HepG2 (cell line): ENCODE data around the gene SAC3D1. TPM values are rescaled to one million over a fixed set of nuclear protein-coding genes. Genes with fewer than 3 reads are reported as not detected.

Experiments
- ARID2 ChIP-seq: sonication (generic); formaldehyde crosslinking; IDR thresholded peaks from 2 replicates; pipeline ENCODE4 v1.8.1; 2022; ENCODE audit warnings: mild to moderate bottlenecking, missing genetic modification reagents, borderline replicate concordance
- ERF ChIP-seq: IDR thresholded peaks from 2 replicates; pipeline ENCODE4 v1.6.1; 2018; ENCODE audit warnings: missing biosample characterization, missing genetic modification reagents
- KAT7 ChIP-seq: IDR thresholded peaks from 2 replicates; pipeline ENCODE4 v1.6.1; 2018; ENCODE audit warnings: borderline replicate concordance, missing compliant biosample characterization
- MBNL3 ChIP-seq: fragments of 250-450 bp; sonication (Bioruptor Pico); conservative IDR thresholded peaks from 2 replicates; pipeline ENCODE4 v1.8.0; 2022; ENCODE audit warnings: mild to moderate bottlenecking, inconsistent platforms
- PHF20 ChIP-seq: sonication (generic); formaldehyde crosslinking; IDR thresholded peaks from 2 replicates; pipeline ENCODE4 v1.5.0; 2020; ENCODE audit warnings: mild to moderate bottlenecking, missing genetic modification reagents
- TARDBP ChIP-seq: sonication (generic); formaldehyde crosslinking; IDR thresholded peaks from 2 replicates; pipeline ENCODE4 v1.8.0; 2022; ENCODE audit warnings: mild to moderate bottlenecking, missing genetic modification reagents
- TSC22D2 ChIP-seq: sonication (generic); formaldehyde crosslinking; IDR thresholded peaks from 2 replicates; pipeline ENCODE4 v1.5.1; 2020; ENCODE audit warnings: missing genetic modification reagents, mild to moderate bottlenecking, borderline replicate concordance
- ZFP62 ChIP-seq: sonication (generic); formaldehyde crosslinking; IDR thresholded peaks from 2 replicates; pipeline ENCODE4 v1.4.0; 2020; ENCODE audit warnings: missing genetic modification reagents
- ZKSCAN1 ChIP-seq: fragments of 150-350 bp; IDR thresholded peaks from 2 replicates; pipeline ENCODE4 v1.6.1; 2014; ENCODE audit warnings: low read length
- ZNF343 ChIP-seq: sonication (generic); formaldehyde crosslinking; IDR thresholded peaks from 2 replicates; pipeline ENCODE4 v1.4.0; 2020; ENCODE audit warnings: mild to moderate bottlenecking, missing genetic modification reagents
- ZNF354B ChIP-seq: sonication (generic); formaldehyde crosslinking; IDR thresholded peaks from 2 replicates; pipeline ENCODE4 v1.8.0; 2022; ENCODE audit warnings: mild to moderate bottlenecking, missing genetic modification reagents
- ZNF720 ChIP-seq: sonication (generic); formaldehyde crosslinking; IDR thresholded peaks from 2 replicates; pipeline ENCODE4 v1.4.0; 2020; ENCODE audit warnings: missing genetic modification reagents
- ZSCAN21 ChIP-seq: sonication (generic); formaldehyde crosslinking; IDR thresholded peaks from 2 replicates; pipeline ENCODE4 v1.8.0; 2022; ENCODE audit warnings: mild to moderate bottlenecking, missing genetic modification reagents, moderate library complexity, borderline replicate concordance
- ZSCAN9 ChIP-seq: IDR thresholded peaks from 2 replicates; pipeline ENCODE4 v1.6.1; 2016; ENCODE audit warnings: borderline replicate concordance
- polyA plus RNA-seq, 8 experiments: library from polyadenylated mRNA; depleted of rRNA in 3 of 8; stranded (reverse) in 7 of 8; unstranded in 1 of 8; fragments of >200 nt; fragmentation: Illumina TruSeq in 4 of 8; extraction: Trizol in 4 of 8; gene quantifications; 2 replicates each; pipeline versions ENCODE4 v1.2.1 to v1.2.3, GENCODE V29; 2011 to 2016; ENCODE audit warnings: low read depth in 4 of 8, missing spikeins in 1 of 8, mixed read lengths in 1 of 8; ENCODE audit not compliant: insufficient read depth in 1 of 8
- total RNA-seq, 5 experiments: library from RNA; depleted of rRNA; stranded (reverse); fragments of >200 nt; fragmentation: Illumina TruSeq; extraction: Trizol; gene quantifications; 2 replicates each; pipeline ENCODE4 v1.2.3, GENCODE V29; 2016; ENCODE audit warnings: low read depth in 1 of 5
- TF ChIP-seq, protein P1 (sequence below): sonication (generic); formaldehyde crosslinking; IDR thresholded peaks from 2 replicates; pipeline ENCODE4 v1.5.0; 2020; ENCODE audit warnings: missing genetic modification reagents
- TF ChIP-seq, protein P2 (sequence below): IDR thresholded peaks from 2 replicates; pipeline ENCODE4 v1.6.1; 2016; ENCODE audit warnings: missing compliant biosample characterization, missing genetic modification reagents, borderline replicate concordance
- TF ChIP-seq, protein P3 (sequence below): sonication (generic); formaldehyde crosslinking; IDR thresholded peaks from 2 replicates; pipeline ENCODE4 v1.4.0; 2020; ENCODE audit warnings: missing genetic modification reagents
- TF ChIP-seq, protein P4 (sequence below): sonication (generic); formaldehyde crosslinking; IDR thresholded peaks from 2 replicates; pipeline ENCODE4 v1.4.0; 2020; ENCODE audit warnings: missing genetic modification reagents, borderline replicate concordance
- TF ChIP-seq, protein P5 (sequence below): sonication (generic); formaldehyde crosslinking; conservative IDR thresholded peaks from 2 replicates; pipeline ENCODE4 v1.5.0; 2020; ENCODE audit warnings: missing genetic modification reagents

SAC3D1 gene
- total and polyA plus RNA-seq, 2 of the 13 experiments (the other 11 are each of a cell fraction or from before 2014, with no cell fraction given), result 7.4 to 36.3 TPM

DNA sequence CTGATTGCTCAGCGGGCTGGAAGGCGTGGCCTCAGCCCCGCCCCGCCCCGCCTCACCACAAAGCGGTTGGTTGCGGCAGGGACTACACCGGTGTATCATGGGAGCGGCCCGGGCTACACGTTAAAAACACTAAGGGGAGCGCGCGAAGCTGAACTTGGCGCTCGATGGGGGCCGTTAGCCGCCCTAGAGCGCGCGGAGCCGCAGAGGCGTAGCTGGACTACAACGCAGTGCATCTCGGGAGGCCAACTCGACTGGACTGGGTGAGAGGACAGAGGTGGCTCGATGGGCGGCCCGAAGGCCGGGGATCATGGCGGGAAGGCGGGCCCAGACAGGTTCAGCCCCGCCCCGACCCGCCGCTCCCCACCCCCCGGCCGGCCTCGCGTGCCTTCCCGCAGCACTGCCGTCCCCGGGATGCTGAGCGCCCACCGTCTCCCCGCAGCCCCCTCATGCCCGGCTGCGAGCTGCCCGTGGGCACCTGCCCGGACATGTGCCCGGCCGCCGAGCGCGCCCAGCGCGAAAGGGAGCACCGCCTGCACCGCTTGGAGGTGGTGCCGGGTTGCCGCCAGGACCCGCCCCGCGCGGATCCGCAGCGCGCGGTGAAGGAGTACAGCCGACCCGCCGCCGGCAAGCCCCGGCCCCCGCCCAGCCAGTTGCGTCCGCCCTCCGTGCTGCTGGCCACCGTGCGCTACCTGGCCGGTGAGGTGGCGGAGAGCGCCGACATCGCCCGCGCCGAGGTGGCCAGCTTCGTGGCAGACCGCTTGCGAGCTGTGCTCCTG lies at the start of gene SAC3D1 (continued):
- TF ChIP-seq, protein P1, sequence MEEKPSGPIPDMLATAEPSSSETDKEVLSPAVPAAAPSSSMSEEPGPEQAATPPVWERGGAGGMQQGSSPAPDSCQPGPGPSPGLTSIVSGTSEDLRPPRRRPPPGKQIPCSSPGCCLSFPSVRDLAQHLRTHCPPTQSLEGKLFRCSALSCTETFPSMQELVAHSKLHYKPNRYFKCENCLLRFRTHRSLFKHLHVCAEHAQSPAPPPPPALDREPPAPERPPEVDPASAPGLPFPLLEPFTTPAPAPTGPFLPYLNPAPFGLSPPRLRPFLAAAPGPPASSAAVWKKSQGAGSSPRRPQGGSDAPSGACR, result no peak; the same call in 1 of the 2 replicates
- no peak for TF ChIP-seq ZSCAN9 (CRISPR knock-in tag)
- no peak for TF ChIP-seq MBNL3 (CRISPR knock-in tag)
- TF ChIP-seq KAT7 (CRISPR knock-in tag), result peak; percentile 40; the same call in 1 of the 2 replicates
- no peak for TF ChIP-seq TSC22D2 (CRISPR knock-in tag)
- TF ChIP-seq ZSCAN21 (CRISPR knock-in tag), result peak; percentile 77; the same call in 1 of the 2 replicates
- no peak for TF ChIP-seq ZKSCAN1
- peak; percentile 92; the same call in 1 of the 2 replicates for TF ChIP-seq ZNF354B (CRISPR knock-in tag)
- TF ChIP-seq, protein P2, sequence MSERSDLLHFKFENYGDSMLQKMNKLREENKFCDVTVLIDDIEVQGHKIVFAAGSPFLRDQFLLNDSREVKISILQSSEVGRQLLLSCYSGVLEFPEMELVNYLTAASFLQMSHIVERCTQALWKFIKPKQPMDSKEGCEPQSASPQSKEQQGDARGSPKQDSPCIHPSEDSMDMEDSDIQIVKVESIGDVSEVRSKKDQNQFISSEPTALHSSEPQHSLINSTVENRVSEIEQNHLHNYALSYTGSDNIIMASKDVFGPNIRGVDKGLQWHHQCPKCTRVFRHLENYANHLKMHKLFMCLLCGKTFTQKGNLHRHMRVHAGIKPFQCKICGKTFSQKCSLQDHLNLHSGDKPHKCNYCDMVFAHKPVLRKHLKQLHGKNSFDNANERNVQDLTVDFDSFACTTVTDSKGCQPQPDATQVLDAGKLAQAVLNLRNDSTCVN, result no peak
- TF ChIP-seq, protein P3, sequence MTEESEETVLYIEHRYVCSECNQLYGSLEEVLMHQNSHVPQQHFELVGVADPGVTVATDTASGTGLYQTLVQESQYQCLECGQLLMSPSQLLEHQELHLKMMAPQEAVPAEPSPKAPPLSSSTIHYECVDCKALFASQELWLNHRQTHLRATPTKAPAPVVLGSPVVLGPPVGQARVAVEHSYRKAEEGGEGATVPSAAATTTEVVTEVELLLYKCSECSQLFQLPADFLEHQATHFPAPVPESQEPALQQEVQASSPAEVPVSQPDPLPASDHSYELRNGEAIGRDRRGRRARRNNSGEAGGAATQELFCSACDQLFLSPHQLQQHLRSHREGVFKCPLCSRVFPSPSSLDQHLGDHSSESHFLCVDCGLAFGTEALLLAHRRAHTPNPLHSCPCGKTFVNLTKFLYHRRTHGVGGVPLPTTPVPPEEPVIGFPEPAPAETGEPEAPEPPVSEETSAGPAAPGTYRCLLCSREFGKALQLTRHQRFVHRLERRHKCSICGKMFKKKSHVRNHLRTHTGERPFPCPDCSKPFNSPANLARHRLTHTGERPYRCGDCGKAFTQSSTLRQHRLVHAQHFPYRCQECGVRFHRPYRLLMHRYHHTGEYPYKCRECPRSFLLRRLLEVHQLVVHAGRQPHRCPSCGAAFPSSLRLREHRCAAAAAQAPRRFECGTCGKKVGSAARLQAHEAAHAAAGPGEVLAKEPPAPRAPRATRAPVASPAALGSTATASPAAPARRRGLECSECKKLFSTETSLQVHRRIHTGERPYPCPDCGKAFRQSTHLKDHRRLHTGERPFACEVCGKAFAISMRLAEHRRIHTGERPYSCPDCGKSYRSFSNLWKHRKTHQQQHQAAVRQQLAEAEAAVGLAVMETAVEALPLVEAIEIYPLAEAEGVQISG (CRISPR knock-in tag), result peak; percentile 64; the same call in 1 of the 2 replicates
- TF ChIP-seq ZFP62 (CRISPR knock-in tag), result no peak
- TF ChIP-seq ERF, result peak; percentile 61; the same call in 1 of the 2 replicates
- TF ChIP-seq, protein P4, sequence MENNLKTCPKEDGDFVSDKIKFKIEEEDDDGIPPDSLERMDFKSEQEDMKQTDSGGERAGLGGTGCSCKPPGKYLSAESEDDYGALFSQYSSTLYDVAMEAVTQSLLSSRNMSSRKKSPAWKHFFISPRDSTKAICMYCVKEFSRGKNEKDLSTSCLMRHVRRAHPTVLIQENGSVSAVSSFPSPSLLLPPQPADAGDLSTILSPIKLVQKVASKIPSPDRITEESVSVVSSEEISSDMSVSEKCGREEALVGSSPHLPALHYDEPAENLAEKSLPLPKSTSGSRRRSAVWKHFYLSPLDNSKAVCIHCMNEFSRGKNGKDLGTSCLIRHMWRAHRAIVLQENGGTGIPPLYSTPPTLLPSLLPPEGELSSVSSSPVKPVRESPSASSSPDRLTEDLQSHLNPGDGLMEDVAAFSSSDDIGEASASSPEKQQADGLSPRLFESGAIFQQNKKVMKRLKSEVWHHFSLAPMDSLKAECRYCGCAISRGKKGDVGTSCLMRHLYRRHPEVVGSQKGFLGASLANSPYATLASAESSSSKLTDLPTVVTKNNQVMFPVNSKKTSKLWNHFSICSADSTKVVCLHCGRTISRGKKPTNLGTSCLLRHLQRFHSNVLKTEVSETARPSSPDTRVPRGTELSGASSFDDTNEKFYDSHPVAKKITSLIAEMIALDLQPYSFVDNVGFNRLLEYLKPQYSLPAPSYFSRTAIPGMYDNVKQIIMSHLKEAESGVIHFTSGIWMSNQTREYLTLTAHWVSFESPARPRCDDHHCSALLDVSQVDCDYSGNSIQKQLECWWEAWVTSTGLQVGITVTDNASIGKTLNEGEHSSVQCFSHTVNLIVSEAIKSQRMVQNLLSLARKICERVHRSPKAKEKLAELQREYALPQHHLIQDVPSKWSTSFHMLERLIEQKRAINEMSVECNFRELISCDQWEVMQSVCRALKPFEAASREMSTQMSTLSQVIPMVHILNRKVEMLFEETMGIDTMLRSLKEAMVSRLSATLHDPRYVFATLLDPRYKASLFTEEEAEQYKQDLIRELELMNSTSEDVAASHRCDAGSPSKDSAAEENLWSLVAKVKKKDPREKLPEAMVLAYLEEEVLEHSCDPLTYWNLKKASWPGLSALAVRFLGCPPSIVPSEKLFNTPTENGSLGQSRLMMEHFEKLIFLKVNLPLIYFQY (CRISPR knock-in tag), result peak; percentile 29; the same call in 1 of the 2 replicates
- peak; percentile 56 for TF ChIP-seq PHF20 (CRISPR knock-in tag)
- TF ChIP-seq, protein P5, sequence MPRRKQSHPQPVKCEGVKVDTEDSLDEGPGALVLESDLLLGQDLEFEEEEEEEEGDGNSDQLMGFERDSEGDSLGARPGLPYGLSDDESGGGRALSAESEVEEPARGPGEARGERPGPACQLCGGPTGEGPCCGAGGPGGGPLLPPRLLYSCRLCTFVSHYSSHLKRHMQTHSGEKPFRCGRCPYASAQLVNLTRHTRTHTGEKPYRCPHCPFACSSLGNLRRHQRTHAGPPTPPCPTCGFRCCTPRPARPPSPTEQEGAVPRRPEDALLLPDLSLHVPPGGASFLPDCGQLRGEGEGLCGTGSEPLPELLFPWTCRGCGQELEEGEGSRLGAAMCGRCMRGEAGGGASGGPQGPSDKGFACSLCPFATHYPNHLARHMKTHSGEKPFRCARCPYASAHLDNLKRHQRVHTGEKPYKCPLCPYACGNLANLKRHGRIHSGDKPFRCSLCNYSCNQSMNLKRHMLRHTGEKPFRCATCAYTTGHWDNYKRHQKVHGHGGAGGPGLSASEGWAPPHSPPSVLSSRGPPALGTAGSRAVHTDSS, result no peak
- 0 out of 2 replicates have a peak, but pooled peaks have one; percentile 17 for TF ChIP-seq ZNF343 (CRISPR knock-in tag)
- peak; percentile 50; the same call in 1 of the 2 replicates for TF ChIP-seq TARDBP
- no peak for TF ChIP-seq ARID2 (CRISPR knock-in tag)
- no peak for TF ChIP-seq ZNF720
